Fibroblast of gingiva (primary cell): ENCODE results near the gene ZNF444.
"Not testable (repeated sequence)": the region's sequence is repeated elsewhere in the genome, so short reads cannot be mapped to it uniquely, and the experiment has no call there.

ENCODE experiments used
- DNase-seq: peaks from one replicate; pipeline ENCODE4 v3.0.0-alpha.2; 2011; ENCODE audit warnings: low read depth

Gene ZNF444

GRCh38 chr19:56147307-56147706, 6.2 kb downstream of the ZNF444 start:
- no peak for DNase-seq

GRCh38 chr19:56148096-56148495, 7.0 kb downstream of the ZNF444 start:
- no peak for DNase-seq

- DNase-seq = not testable (repeated sequence)
Measured at GRCh38 chr19:56148955-56149655, 8.0 kb downstream of the ZNF444 start.

GRCh38 chr19:56149656-56150038, 8.6 kb downstream of the ZNF444 start:
- DNase-seq = no peak

- DNase-seq = no peak
Measured at GRCh38 chr19:56150358-56150757, 9.3 kb downstream of the ZNF444 start.

GRCh38 chr19:56152644-56153043, 11.6 kb downstream of the ZNF444 start:
- DNase-seq = no peak

- no peak for DNase-seq
Measured at GRCh38 chr19:56153507-56153906, 12.4 kb downstream of the ZNF444 start.

- no peak for DNase-seq
Measured at GRCh38 chr19:56155124-56155687, 14.1 kb downstream of the ZNF444 start.

- DNase-seq = no peak
Measured at GRCh38 chr19:56156768-56157167, 15.7 kb downstream of the ZNF444 start.

GRCh38 chr19:56158170-56158757, 17.2 kb downstream of the ZNF444 start:
- no peak for DNase-seq

GRCh38 chr19:56159009-56159559, 18.0 kb downstream of the ZNF444 start:
- DNase-seq = no peak

GRCh38 chr19:56159622-56160271, 18.7 kb downstream of the ZNF444 start:
- DNase-seq = no peak

- no peak for DNase-seq
Measured at GRCh38 chr19:56161534-56161933, 20.4 kb downstream of the ZNF444 start.

GRCh38 chr19:56162258-56162657, 21.2 kb downstream of the ZNF444 start:
- DNase-seq = no peak

- DNase-seq = no peak
Measured at GRCh38 chr19:56163097-56163496, 22.0 kb downstream of the ZNF444 start.

- no peak for DNase-seq
Measured at GRCh38 chr19:56167064-56167578, 26.0 kb downstream of the ZNF444 start.

- DNase-seq = no peak
Measured at GRCh38 chr19:56170261-56170660, 29.2 kb downstream of the ZNF444 start.

GRCh38 chr19:56174086-56174485, 33.0 kb downstream of the ZNF444 start:
- no peak for DNase-seq

- no peak for DNase-seq
Measured at GRCh38 chr19:56174550-56174949, 33.5 kb downstream of the ZNF444 start.

GRCh38 chr19:56175861-56176307, 34.8 kb downstream of the ZNF444 start, which contains the start of gene GALP:
TSS of gene GALP (plus strand) at chr19:56176008. CDS start at chr19:56177109, 1,101 bp downstream.
- DNase-seq = not testable (repeated sequence)

- not testable (repeated sequence) for DNase-seq
Measured at GRCh38 chr19:56176310-56176709, 35.2 kb downstream of the ZNF444 start.

GRCh38 chr19:56176881-56177280, 35.8 kb downstream of the ZNF444 start:
- DNase-seq = no peak
